ENCODE measurements around the gene ZNF664.

Gene ZNF664

DNA sequence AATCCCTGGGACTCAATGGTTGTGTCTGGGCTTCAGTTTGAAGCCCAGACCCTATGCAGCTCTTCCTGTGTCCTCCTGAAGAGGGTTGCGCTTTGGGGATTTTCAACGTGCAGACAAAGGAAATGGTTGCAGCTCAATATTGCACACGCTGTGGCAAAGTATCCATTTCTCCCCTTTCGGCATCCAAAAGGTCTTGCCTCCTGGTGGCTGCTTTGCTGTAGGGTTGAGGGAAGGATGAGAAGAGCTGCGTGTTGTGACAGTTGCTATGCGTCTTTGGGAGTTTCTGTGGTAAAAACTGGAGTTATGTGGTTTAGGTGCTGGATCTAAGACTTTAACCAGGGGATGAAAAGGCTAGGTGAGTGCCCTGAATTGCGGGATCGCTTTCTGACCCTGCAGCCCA is 71.0 kb downstream of the ZNF664 start:
- peaks cover 23% of the 10 kb centered on the region for H3K9me3 Mint-ChIP-seq
- TF ChIP-seq, protein P1, sequence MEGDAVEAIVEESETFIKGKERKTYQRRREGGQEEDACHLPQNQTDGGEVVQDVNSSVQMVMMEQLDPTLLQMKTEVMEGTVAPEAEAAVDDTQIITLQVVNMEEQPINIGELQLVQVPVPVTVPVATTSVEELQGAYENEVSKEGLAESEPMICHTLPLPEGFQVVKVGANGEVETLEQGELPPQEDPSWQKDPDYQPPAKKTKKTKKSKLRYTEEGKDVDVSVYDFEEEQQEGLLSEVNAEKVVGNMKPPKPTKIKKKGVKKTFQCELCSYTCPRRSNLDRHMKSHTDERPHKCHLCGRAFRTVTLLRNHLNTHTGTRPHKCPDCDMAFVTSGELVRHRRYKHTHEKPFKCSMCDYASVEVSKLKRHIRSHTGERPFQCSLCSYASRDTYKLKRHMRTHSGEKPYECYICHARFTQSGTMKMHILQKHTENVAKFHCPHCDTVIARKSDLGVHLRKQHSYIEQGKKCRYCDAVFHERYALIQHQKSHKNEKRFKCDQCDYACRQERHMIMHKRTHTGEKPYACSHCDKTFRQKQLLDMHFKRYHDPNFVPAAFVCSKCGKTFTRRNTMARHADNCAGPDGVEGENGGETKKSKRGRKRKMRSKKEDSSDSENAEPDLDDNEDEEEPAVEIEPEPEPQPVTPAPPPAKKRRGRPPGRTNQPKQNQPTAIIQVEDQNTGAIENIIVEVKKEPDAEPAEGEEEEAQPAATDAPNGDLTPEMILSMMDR (IDR thresholded peaks at IDR 0.05; ENCODE audit: unreplicated experiment in 3 of 3): no peak
- no peaks in the 10 kb centered on the region for H3K27me3 Mint-ChIP-seq (ENCODE audit: low read depth)
- H3K36me3 Mint-ChIP-seq (ENCODE audit: low read depth): peaks cover 26% of the 10 kb centered on the region
- no peak overlapping the region for H3K4me3 Mint-ChIP-seq
- peaks cover 32% of the 10 kb centered on the region for H3K4me1 Mint-ChIP-seq
- H3K27ac Mint-ChIP-seq: peak overlapping the region; percentile 11 to 40 (median 38)

DNA sequence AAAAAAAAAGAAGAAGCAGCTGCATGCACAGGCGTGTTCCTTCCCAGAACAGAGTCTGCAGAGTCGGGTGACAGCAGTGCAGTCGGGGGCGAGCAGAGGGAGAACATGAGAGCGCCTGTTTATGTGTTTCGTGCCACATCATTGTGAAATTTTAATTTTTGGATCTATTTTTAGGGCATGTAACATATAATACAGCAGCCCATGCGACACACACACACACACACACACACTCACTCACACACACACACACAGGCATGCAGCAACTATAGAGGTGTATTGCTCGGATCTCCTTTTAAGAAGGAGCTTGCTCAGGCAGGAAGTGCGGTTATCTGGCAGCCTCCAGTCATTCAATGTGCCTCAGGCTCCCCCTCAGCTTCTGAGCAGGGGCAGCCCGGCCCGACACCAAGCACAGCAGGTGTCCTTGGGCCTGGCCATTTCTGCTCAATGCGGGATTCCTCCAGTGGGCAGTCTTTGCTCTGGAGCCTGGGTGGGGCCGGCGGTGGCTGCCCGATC is 71.8 kb downstream of the ZNF664 start:
- Mint-ChIP-seq H3K36me3 (ENCODE audit: low read depth) (peaks cover 34% of the 10 kb centered on the region), H3K4me1 (peaks cover 27% of the 10 kb centered on the region), H3K27me3 (ENCODE audit: low read depth) (no peaks in the 10 kb centered on the region), H3K27ac (peak overlapping the region in 1 of 3 experiments; percentile 17), H3K4me3 (no peak overlapping the region), H3K9me3 (peaks cover 27% of the 10 kb centered on the region)
- TF ChIP-seq, protein P1 (IDR thresholded peaks at IDR 0.05; ENCODE audit: unreplicated experiment in 3 of 3): no peak

DNA sequence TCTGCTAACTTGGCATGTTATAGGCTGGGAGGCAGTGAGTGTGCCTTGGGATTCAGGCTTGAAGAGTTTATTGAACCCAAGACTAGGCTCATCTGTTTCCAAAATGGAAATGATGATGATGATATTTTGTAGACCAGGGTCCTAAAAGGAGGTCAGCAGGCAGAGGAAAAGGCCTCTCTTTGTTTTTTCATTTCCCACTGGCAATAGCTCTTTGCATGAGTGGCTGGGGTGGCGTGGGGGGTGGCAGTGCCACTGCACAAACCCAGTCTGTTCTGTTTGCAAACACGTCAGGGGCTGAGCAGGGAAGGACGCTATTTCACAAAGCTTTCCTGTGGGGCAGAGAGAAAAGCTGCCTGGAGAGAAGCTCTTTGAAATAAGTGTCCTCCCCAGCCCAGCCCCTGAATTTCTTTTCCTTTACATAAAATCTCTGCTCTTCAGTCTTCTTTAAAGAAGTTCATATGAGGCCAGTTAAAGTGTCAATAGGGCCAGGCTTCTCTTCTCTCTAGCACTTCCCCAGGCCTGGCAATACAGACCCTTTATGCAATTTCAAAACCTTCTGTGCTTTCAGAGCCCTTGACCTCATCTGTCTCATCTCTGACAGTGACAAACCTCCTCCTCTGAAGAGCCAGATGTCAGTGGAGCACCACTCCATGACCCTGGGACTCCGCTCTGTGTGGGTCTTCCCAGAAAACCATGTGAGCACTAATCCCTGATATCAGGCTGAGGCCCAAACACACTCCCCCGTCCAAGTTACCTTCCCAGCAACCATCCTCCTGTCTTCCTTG is 72.8 kb downstream of the ZNF664 start:
- Mint-ChIP-seq H3K27ac (peak overlapping the region in 1 of 3 experiments; percentile 43), H3K9me3 (peaks cover 29% of the 10 kb centered on the region), H3K36me3 (ENCODE audit: low read depth) (peaks cover 38% of the 10 kb centered on the region), H3K27me3 (ENCODE audit: low read depth) (no peaks in the 10 kb centered on the region), H3K4me1 (peaks cover 27% of the 10 kb centered on the region), H3K4me3 (no peak overlapping the region)
- TF ChIP-seq, protein P1 (IDR thresholded peaks at IDR 0.05; ENCODE audit: unreplicated experiment in 3 of 3): no peak

DNA sequence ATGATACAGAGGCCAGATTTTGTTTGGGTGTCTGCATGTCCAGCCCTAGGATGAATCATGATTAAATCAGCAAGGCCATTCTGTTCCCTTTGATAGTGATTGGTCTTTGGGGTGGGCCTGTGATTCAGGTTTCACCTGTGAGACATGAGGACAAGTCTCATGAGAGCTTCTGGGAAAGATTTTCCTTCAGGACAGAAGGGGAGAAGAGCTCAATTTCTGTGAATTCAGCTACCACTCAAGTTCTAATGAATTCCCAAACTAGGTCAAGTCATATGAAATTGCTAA is 73.4 kb downstream of the ZNF664 start:
- Mint-ChIP-seq H3K4me1 (peaks cover 27% of the 10 kb centered on the region), H3K27ac (peak overlapping the region in 1 of 3 experiments; percentile 43), H3K27me3 (ENCODE audit: low read depth) (no peaks in the 10 kb centered on the region), H3K4me3 (no peak overlapping the region), H3K36me3 (ENCODE audit: low read depth) (peaks cover 38% of the 10 kb centered on the region), H3K9me3 (peaks cover 29% of the 10 kb centered on the region)
- TF ChIP-seq, protein P1 (IDR thresholded peaks at IDR 0.05; ENCODE audit: unreplicated experiment in 3 of 3): no peak

DNA sequence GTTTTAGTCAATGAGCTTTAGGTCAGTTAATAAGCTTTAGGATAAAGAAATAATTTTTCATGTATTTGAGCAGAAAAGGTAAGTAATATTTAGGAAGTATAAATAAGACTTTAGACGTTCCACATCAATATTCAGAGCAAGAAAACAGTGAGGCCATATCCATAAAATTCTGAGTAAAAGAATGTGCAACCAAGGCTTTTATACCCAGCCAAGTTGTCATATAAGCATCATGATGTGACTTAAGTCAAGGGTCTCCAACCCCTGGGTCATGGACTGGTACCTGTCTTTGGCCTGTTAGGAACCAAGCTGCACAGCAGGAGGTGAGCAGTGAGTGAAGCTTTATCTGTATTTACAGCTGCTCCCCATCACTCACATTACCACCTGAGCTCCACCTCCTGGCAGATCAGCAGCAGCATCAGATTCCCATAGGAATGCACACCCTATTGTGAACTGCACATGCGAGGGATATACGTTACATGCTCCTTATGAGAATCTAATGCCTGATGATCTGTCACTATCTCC is 74.1 kb downstream of the ZNF664 start:
- Mint-ChIP-seq H3K36me3 (ENCODE audit: low read depth) (peaks cover 38% of the 10 kb centered on the region), H3K9me3 (peaks cover 29% of the 10 kb centered on the region)

More for the DNA sequence above, 74.1 kb downstream of the ZNF664 start:
- TF ChIP-seq, protein P1 (IDR thresholded peaks at IDR 0.05; ENCODE audit: unreplicated experiment in 3 of 3): no peak
- H3K27ac Mint-ChIP-seq: no peak overlapping the region
- peaks cover 27% of the 10 kb centered on the region for H3K4me1 Mint-ChIP-seq
- no peaks in the 10 kb centered on the region for H3K27me3 Mint-ChIP-seq (ENCODE audit: low read depth)
- H3K4me3 Mint-ChIP-seq: no peak overlapping the region

Data from nephron (organoid).